ENCODE results near the gene SNRPA1. TPM values are rescaled to one million over a fixed set of nuclear protein-coding genes. Genes with fewer than 3 reads are reported as not detected.

Gene SNRPA1
- total and polyA plus RNA-seq, 2 of the 13 experiments (the other 11 are each of a cell fraction or from before 2014, with no cell fraction given), result 41.2 to 108 TPM

- TF ChIP-seq DDIT3 (CRISPR knock-in tag; IDR thresholded peaks at IDR 0.05) (no peak), SNAPC5 (CRISPR knock-in tag; IDR thresholded peaks at IDR 0.05; ENCODE audit: borderline replicate concordance) (no peak), GLI4 (CRISPR knock-in tag; IDR thresholded peaks at IDR 0.05; ENCODE audit: borderline replicate concordance) (no peak), PRDM10 (CRISPR knock-in tag; IDR thresholded peaks at IDR 0.05; ENCODE audit: low read depth) (no peak), AGO1 (IDR thresholded peaks at IDR 0.05; ENCODE audit: low read depth, low read length, poor library complexity, severe bottlenecking) (no peak), HINFP (CRISPR knock-in tag; IDR thresholded peaks at IDR 0.05; ENCODE audit: low read depth) (no peak), NRL (CRISPR knock-in tag; IDR thresholded peaks at IDR 0.05; ENCODE audit: borderline replicate concordance) (no peak), ISL2 (CRISPR knock-in tag; IDR thresholded peaks at IDR 0.05) (no peak)
Observed at GRCh38 chr15:101239724-101240136, 55.3 kb downstream of the SNRPA1 start (continued).

Data from HepG2 (cell line).